ENCODE data around the gene ZNF586. TPM values are rescaled to one million over a fixed set of nuclear protein-coding genes. Genes with fewer than 3 reads are reported as not detected.

The ZNF586 gene
- total and polyA plus RNA-seq, 2 donors from 2014 or later, result 6.3 to 18.7 TPM

DNA sequence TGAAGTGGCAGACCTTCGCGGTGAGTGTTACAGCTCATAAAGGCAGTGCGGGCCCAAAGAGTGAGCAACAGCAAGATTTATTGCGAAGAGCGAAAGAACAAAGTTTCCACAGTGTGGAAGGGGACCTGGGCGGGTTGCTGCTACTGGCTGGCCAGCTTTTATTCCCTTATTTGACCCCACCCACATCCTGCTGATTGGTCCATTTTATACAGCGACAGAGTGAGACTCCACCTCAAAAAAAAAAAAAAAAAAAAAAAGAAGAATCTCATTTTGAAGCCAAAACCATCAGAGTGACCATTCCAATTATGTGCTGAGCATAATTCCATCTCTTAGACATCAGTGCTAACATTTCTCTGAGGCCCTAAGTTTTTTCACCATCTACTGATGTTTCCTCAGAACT is 47.2 kb downstream of the ZNF586 start:
- TF ChIP-seq, protein P1, sequence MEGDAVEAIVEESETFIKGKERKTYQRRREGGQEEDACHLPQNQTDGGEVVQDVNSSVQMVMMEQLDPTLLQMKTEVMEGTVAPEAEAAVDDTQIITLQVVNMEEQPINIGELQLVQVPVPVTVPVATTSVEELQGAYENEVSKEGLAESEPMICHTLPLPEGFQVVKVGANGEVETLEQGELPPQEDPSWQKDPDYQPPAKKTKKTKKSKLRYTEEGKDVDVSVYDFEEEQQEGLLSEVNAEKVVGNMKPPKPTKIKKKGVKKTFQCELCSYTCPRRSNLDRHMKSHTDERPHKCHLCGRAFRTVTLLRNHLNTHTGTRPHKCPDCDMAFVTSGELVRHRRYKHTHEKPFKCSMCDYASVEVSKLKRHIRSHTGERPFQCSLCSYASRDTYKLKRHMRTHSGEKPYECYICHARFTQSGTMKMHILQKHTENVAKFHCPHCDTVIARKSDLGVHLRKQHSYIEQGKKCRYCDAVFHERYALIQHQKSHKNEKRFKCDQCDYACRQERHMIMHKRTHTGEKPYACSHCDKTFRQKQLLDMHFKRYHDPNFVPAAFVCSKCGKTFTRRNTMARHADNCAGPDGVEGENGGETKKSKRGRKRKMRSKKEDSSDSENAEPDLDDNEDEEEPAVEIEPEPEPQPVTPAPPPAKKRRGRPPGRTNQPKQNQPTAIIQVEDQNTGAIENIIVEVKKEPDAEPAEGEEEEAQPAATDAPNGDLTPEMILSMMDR (IDR thresholded peaks at IDR 0.05; ENCODE audit: borderline replicate concordance, extremely low read depth, insufficient read depth), result no peak
- Histone ChIP-seq H3K4me1 (ENCODE audit: control insufficient read depth in 2 of 3, insufficient read depth in 2 of 3, low read depth in 1 of 3, low read length in 3 of 3) (peaks cover 3 to 13% (median 4%) of the 10 kb centered on the region in 3 donors), H3K9me3 (ENCODE audit: control insufficient read depth in 2 of 3, insufficient read depth in 1 of 3, low read length in 3 of 3) (no peaks in the 10 kb centered on the region), H3K27ac (ENCODE audit: low read depth in 2 of 2, low read length in 2 of 2) (no peak overlapping the region), H3K36me3 (ENCODE audit: control insufficient read depth in 2 of 3, insufficient read depth in 3 of 3, low read length in 3 of 3) (peaks cover 0 to 5% (median 0%) of the 10 kb centered on the region in 3 donors), H3K4me3 (ENCODE audit: low read length in 3 of 3) (no peak overlapping the region), H3K9ac (ENCODE audit: low read length in 3 of 3) (no peak overlapping the region), H3K27me3 (ENCODE audit: control insufficient read depth, insufficient read depth, low read length) (no peaks in the 10 kb centered on the region)
- DNase-seq (peak in 2 of 5 donors; percentile 34 to 37), FAIRE-seq (no peak)
- intact Hi-C loops (cut with DNase I), result no loop called here

DNA sequence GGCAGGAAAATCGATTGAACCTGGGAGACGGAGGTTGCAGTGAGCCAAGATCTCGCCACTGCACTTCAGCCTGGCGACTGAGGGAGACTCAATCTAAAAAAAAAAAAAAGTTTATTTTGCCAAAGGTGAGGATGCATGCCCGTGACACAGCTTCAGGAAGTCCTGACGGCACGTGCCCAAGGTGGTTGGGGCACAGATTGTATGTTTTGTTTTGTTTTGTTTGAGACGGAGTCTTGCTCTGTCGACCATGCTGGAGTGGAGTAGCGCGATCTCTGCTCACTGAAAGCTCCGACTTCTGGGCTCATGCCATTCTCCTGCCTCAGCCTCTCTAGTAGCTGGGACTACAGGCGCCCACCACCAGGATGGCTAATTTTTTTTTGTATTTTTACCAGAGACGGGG is 48.5 kb downstream of the ZNF586 start:
- intact Hi-C loops (cut with DNase I), result no loop called here

DNA sequence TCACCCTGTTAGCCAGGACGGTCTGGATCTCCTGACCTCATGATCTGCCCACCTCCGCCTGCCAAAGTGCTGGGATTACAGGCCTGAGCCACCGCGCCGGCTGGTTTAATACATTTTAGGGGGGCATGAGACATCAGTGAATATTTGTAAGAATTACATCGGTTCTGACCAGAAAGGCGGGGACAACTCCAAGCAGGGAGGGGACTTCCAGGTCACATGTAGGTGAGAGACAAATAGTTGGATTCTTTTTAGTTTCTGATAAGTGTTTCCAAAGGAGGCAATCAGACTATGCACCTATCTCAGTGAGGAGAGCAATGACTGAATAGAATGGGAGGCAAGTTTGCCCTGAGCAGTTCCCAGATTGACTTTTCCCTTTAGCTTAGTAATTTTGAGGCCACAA is 48.9 kb downstream of the ZNF586 start:
- H3K4me3 ChIP-seq (ENCODE audit: low read length in 3 of 3), result no peak overlapping the region
- TF ChIP-seq, protein P1 (IDR thresholded peaks at IDR 0.05; ENCODE audit: borderline replicate concordance, extremely low read depth, insufficient read depth), result no peak
- FAIRE-seq (no peak), DNase-seq (no peak)
- H3K4me1 ChIP-seq (ENCODE audit: control insufficient read depth in 2 of 3, insufficient read depth in 2 of 3, low read depth in 1 of 3, low read length in 3 of 3), result peaks cover 3 to 8% (median 4%) of the 10 kb centered on the region in 3 donors
- intact Hi-C loops (cut with DNase I), result no loop called here
- H3K27me3 ChIP-seq (ENCODE audit: control insufficient read depth, insufficient read depth, low read length), result no peaks in the 10 kb centered on the region
- no peak overlapping the region for H3K27ac ChIP-seq (ENCODE audit: low read depth in 2 of 2, low read length in 2 of 2)
- no peaks in the 10 kb centered on the region for H3K9me3 ChIP-seq (ENCODE audit: control insufficient read depth in 2 of 3, insufficient read depth in 1 of 3, low read length in 3 of 3)
- H3K36me3 ChIP-seq (ENCODE audit: control insufficient read depth in 2 of 3, insufficient read depth in 3 of 3, low read length in 3 of 3), result no peaks in the 10 kb centered on the region
- H3K9ac ChIP-seq (ENCODE audit: low read length in 3 of 3), result no peak overlapping the region

More for the DNA sequence above, 48.5 kb downstream of the ZNF586 start:
- DNase-seq (no peak), FAIRE-seq (no peak)
- Histone ChIP-seq H3K27me3 (ENCODE audit: control insufficient read depth, insufficient read depth, low read length) (no peaks in the 10 kb centered on the region), H3K9ac (ENCODE audit: low read length in 3 of 3) (no peak overlapping the region), H3K9me3 (ENCODE audit: control insufficient read depth in 2 of 3, insufficient read depth in 1 of 3, low read length in 3 of 3) (no peaks in the 10 kb centered on the region), H3K27ac (ENCODE audit: low read depth in 2 of 2, low read length in 2 of 2) (no peak overlapping the region), H3K4me1 (ENCODE audit: control insufficient read depth in 2 of 3, insufficient read depth in 2 of 3, low read depth in 1 of 3, low read length in 3 of 3) (peaks cover 3 to 9% (median 4%) of the 10 kb centered on the region in 3 donors), H3K4me3 (ENCODE audit: low read length in 3 of 3) (no peak overlapping the region), H3K36me3 (ENCODE audit: control insufficient read depth in 2 of 3, insufficient read depth in 3 of 3, low read length in 3 of 3) (peaks cover 0 to 2% (median 0%) of the 10 kb centered on the region in 3 donors)
- TF ChIP-seq, protein P1 (IDR thresholded peaks at IDR 0.05; ENCODE audit: borderline replicate concordance, extremely low read depth, insufficient read depth), result no peak

Measured in kidney (tissue), 14 donors.